GM19043 (cell line): ENCODE data around the gene ERC1.
"Not testable (repeated sequence)": the region's sequence is repeated elsewhere in the genome, so short reads cannot be mapped to it uniquely, and the experiment has no call there.

Experiments
- ATAC-seq: cut with Tn5 transposase; IDR thresholded peaks from one replicate; pipeline ENCODE4 v1.9.1; 2021; ENCODE audit warnings: low read depth; ENCODE audit not compliant: unreplicated experiment

Gene ERC1

GRCh38 chr12:1115484-1116231, 124.6 kb downstream of the ERC1 start:
- ATAC-seq, result no peak

GRCh38 chr12:1117371-1117770, 126.3 kb downstream of the ERC1 start:
- no peak for ATAC-seq

GRCh38 chr12:1117970-1118563, 127.0 kb downstream of the ERC1 start:
- ATAC-seq, result no peak

GRCh38 chr12:1122786-1123185, 131.8 kb downstream of the ERC1 start:
- ATAC-seq, result no peak

GRCh38 chr12:1126091-1126490, 135.1 kb downstream of the ERC1 start:
- ATAC-seq, result no peak

- ATAC-seq, result no peak
These were observed 136.0 kb downstream of the ERC1 start for GRCh38 chr12:1127021-1127420.

- no peak for ATAC-seq
These were observed 139.1 kb downstream of the ERC1 start for GRCh38 chr12:1130164-1130563.

GRCh38 chr12:1130571-1130970, 139.5 kb downstream of the ERC1 start:
- no peak for ATAC-seq

- no peak for ATAC-seq
These were observed 140.8 kb downstream of the ERC1 start for GRCh38 chr12:1131811-1132224.

GRCh38 chr12:1132311-1132710, 141.3 kb downstream of the ERC1 start:
- ATAC-seq, result no peak

GRCh38 chr12:1138691-1139090, 147.7 kb downstream of the ERC1 start:
- no peak for ATAC-seq

- not testable (repeated sequence) for ATAC-seq
These were observed 155.7 kb downstream of the ERC1 start for GRCh38 chr12:1146758-1147157.

- ATAC-seq, result no peak
These were observed 156.8 kb downstream of the ERC1 start for GRCh38 chr12:1147821-1148220.

GRCh38 chr12:1157046-1157445, 166.0 kb downstream of the ERC1 start:
- ATAC-seq, result no peak

- ATAC-seq, result no peak
These were observed 170.2 kb downstream of the ERC1 start for GRCh38 chr12:1161197-1161596.

GRCh38 chr12:1162081-1162760, 171.2 kb downstream of the ERC1 start:
- ATAC-seq, result no peak

- ATAC-seq, result no peak
These were observed 176.8 kb downstream of the ERC1 start for GRCh38 chr12:1167784-1168183.

- ATAC-seq, result no peak
These were observed 179.4 kb downstream of the ERC1 start for GRCh38 chr12:1170411-1170810.

- no peak for ATAC-seq
These were observed 180.8 kb downstream of the ERC1 start for GRCh38 chr12:1171657-1172408.

- ATAC-seq, result no peak
These were observed 183.0 kb downstream of the ERC1 start for GRCh38 chr12:1173781-1174617.
